ENCODE data around the gene PKNOX2.

Gene PKNOX2

GRCh38 chr11:125173027-125173426 lies 8.5 kb downstream of the PKNOX2 start:
- no peak for DNase-seq

GRCh38 chr11:125173556-125173955 lies 9.0 kb downstream of the PKNOX2 start:
- DNase-seq = no peak

DNA sequence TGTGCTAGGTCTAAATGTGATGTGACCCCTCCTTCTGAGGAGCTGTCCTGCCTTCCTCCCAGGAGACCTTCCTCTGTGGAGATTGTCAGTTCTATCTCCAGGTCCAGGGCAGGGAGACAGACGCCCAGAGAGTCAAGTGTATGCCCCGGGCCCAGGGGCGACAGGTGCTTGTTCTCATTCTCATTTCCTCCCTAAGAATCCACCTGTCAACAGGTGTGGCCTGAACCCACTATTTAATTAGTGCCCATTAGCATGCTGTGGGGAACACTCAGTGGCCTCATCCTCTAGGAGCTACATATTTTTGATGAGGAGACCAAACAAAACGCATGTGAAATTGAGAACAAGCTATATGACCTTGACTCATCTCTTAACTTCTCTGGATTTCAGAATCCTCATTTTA lies 9.5 kb downstream of the PKNOX2 start:
- no peak for DNase-seq

GRCh38 chr11:125174686-125175085 lies 10.1 kb downstream of the PKNOX2 start:
- no peak for DNase-seq

- DNase-seq = no peak
Measured at GRCh38 chr11:125175166-125175565, 10.6 kb downstream of the PKNOX2 start.

GRCh38 chr11:125175896-125176575 lies 11.5 kb downstream of the PKNOX2 start:
- peak; percentile 9 for DNase-seq

GRCh38 chr11:125176866-125177265 lies 12.3 kb downstream of the PKNOX2 start:
- no peak for DNase-seq

- DNase-seq = no peak
Measured at GRCh38 chr11:125177543-125177942, 13.0 kb downstream of the PKNOX2 start.

DNA sequence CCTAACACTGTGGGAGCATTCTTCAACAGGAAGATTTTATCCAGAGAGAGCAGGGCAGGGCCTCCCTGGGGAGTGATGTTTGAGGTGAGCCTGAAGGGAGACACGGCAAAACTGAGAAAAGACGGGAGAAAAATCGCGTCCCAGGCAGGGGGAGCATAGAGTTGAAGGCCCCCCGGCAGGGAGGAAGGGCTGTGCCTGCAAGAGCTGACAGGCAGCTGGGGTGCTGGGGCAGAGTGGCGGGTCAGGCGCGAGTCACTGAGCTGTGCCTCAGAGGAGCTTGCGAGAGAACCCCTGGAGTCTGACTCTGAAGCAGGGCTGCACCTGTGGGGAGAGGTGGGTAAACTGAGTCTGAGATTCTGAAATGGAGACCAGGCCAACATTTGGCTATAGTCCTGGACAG lies 14.8 kb downstream of the PKNOX2 start:
- no peak for DNase-seq

DNA sequence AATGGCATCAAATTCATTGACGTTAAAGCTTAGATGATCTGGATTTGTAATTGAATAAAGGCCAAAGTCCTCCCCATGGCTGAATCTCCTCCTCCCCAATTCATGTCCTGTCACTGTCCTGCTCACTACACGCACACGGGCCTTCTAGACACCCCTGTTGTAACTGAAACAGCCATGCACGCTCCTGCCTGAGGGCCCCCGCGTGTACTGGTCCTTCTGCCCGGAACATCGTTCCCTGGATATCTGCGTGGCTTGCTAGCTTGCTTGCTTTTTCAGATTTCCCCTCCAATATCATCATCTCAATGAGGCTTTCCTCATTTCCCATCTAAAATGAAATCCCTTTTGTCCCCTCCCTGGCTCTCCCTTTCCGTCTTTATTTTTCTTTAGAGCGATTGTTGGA lies 15.3 kb downstream of the PKNOX2 start:
- no peak for DNase-seq

DNA sequence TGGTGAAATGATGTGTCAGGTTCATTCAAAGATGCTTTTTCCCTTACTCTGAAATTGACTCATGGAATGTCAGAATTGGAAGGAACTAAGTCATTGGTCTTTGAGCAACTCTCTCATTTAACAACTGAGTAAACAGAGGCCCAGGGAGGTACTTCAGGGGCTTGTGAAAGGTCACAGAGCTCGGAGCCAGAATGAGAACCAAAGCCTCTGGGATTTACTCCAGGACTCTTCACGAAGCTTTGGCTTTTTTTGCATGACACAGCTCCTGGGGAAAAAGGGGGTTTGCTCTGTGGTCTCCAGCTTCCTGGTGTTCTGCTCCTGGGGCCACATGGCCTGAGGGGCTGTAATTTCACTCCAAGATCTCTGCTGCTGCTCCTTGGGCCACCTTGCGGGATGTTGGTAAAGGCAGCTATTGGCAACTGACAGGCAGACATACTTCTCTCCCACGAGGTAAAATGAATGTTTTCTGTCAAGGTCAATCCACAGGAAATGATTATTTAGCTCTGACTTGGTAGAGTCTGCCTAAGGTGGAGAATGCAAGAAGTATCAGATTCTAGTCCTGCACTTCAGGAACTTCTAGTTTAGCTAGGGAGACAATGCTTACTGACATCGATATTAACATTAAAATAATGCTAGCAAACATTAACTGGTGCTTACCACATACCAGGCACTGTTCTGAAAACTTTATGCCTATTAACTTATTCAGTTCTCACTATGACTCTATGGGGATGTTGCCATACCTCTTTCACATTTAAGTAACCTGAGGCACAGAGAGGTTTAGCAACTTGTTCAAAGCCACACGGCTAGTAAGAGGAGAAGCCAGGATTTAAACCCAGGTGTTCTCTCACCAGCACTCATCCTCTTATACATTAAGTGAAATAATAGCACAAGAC lies 16.1 kb downstream of the PKNOX2 start:
- no peak for DNase-seq

- DNase-seq = no peak
Measured at GRCh38 chr11:125182573-125182972, 18.0 kb downstream of the PKNOX2 start.

- no peak for DNase-seq
Measured at GRCh38 chr11:125183641-125184040, 19.1 kb downstream of the PKNOX2 start.

DNA sequence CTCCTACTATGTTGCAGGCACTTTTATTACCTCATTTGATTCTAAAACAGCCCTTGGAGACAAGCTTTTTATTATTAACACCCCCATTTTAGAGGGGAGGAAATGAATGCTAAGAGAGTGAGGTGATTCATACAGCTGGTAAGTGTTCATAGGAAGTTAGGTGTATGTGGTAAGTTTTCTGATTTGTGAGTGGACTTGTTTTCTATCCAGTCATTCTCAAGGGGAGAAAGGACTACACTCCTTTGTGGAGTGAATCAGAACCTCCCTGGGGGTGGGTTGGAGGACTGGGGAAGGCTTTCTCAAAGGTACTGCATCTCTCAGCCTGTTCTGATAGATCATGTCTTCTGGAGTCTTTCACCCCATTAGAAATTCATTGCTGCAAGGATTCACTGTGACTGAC lies 23.5 kb downstream of the PKNOX2 start:
- no peak for DNase-seq

GRCh38 chr11:125190566-125190965 lies 26.0 kb downstream of the PKNOX2 start:
- DNase-seq = no peak

GRCh38 chr11:125192183-125192582 lies 27.6 kb downstream of the PKNOX2 start:
- no peak for DNase-seq

DNA sequence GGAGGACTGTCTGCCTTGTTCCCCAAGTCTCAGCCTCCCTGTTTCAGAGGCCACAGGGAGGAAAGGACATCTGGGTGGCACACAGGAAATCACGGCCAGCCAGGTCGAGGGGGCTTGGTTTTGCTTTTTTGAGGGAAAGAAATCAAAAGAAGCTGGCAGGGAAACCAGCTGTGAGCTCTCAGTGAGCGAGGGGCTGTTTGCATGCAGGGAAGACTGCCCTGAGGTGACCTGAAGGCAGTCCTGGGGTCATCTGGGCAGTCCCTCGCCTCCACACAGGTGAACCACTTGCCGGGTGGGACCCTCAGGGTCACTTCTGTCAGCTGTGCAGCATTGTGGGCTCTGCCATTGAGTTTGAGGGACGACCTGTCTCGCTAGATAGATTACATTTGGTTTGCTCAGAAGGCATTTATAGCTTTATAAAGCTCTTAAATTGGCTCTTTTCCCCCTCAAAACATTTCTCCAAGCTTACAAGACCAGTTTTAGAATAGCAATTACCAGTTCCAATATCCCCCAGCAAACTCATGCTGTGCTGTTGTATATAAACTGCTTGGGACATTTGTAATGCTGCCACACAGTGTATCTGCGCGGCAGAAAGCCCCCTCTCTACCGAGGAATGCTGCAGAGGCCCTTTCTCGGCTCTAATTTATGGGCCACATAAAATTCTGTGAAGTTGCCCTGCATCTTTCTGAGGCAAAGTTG lies 28.3 kb downstream of the PKNOX2 start:
- no peak for DNase-seq

GRCh38 chr11:125193416-125193726 lies 28.8 kb downstream of the PKNOX2 start:
- DNase-seq = no peak

GRCh38 chr11:125193841-125194240 lies 29.3 kb downstream of the PKNOX2 start:
- DNase-seq = no peak

DNA sequence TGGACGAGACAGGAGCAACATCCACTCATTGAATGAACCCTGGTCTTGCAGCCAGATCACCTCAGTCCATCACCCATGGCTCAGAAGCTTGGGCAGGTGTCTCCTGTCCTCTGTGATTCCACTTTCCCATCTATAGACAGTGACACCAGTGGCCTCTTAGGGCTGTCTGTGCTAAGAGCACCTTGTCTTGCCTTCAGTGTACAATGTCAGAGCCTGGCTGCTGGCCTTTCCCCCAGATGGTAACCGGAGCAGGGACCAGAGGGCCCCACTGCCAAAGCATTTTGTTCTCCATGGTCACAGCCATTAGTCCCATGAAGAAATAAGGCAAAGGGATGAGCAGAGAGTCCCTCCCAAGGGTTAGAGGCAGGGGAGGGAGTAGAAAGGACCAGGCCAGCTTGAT lies 35.4 kb downstream of the PKNOX2 start:
- no peak for DNase-seq

GRCh38 chr11:125200441-125200840 lies 35.9 kb downstream of the PKNOX2 start:
- no peak for DNase-seq

- no peak for DNase-seq
Measured at GRCh38 chr11:125201525-125202141, 37.1 kb downstream of the PKNOX2 start.

DNA sequence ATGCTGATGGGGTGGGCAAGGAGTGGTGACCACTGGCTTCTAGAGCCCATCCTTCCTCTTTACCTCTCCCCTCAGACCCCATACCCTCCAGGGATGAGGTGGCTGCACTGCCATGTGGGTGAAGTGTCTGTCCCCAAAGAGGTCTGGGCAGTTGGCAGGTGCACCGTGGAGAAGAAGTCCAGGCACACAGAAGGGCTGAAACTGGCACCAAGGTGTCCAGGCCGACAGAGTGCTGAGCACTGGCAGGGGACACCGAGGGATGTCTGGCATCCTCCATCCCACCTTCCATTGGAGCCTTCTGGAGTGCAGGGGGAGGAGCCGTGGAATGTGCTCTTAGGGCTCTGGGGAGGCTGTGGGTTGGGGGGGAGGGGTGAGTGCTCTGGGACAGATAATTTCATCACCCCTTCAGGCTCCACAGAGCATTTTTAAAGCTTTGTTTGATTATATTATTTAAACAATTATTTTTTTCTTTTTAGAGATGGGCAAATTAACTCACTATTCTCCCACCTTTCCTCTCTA lies 37.9 kb downstream of the PKNOX2 start:
- peak; percentile 56 for DNase-seq
